Measurements from ENCODE around the gene HNRNPF. TPM values are rescaled to one million over a fixed set of nuclear protein-coding genes. Genes with fewer than 3 reads are reported as not detected.
A peak's percentile ranks its signal among the peaks of the same experiment; 100 is the strongest.
"Not testable (repeated sequence)": the region's sequence is repeated elsewhere in the genome, so short reads cannot be mapped to it uniquely, and the experiment has no call there.

The HNRNPF gene
- total and polyA plus RNA-seq, 4 donors: 64.5 to 150 (median 113) TPM

DNA sequence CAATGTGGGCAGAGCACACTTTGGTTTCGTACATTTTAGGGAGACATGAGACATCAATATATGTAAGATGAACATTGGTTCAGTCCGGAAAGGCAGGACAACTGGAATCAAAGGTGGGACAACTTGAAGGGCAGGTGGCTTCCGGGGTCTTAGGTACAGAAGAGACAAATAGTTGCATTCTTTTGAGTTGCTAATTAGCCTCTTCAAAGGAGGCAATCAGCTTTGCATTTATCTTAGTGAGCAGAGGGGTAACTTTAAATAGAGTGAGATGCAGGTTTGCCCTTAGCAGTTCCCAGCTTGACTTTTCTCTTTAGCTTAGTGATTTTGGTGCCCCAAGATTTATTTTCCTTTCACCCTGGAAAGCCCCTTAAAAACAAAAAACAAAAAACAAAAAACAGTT, 49.2 kb upstream of the HNRNPF start (continued):
- TF ChIP-seq REST (IDR thresholded peaks at IDR 0.05) (no peak), YY1 (IDR thresholded peaks at IDR 0.05) (no peak), RXRA (IDR thresholded peaks at IDR 0.05) (no peak), MAX (IDR thresholded peaks at IDR 0.05) (no peak), RAD21 (IDR thresholded peaks at IDR 0.05) (no peak), GABPA (IDR thresholded peaks at IDR 0.05 in 1 of 2, conservative IDR thresholded peaks at IDR 0.05 in 1 of 2) (no peak), HNF4A (conservative IDR thresholded peaks at IDR 0.05) (no peak), FOXA1 (IDR thresholded peaks at IDR 0.05) (no peak), EGR1 (IDR thresholded peaks at IDR 0.05; ENCODE audit: low read depth in 2 of 2) (no peak), HNF4G (IDR thresholded peaks at IDR 0.05) (no peak)
- TF ChIP-seq, protein P1, sequence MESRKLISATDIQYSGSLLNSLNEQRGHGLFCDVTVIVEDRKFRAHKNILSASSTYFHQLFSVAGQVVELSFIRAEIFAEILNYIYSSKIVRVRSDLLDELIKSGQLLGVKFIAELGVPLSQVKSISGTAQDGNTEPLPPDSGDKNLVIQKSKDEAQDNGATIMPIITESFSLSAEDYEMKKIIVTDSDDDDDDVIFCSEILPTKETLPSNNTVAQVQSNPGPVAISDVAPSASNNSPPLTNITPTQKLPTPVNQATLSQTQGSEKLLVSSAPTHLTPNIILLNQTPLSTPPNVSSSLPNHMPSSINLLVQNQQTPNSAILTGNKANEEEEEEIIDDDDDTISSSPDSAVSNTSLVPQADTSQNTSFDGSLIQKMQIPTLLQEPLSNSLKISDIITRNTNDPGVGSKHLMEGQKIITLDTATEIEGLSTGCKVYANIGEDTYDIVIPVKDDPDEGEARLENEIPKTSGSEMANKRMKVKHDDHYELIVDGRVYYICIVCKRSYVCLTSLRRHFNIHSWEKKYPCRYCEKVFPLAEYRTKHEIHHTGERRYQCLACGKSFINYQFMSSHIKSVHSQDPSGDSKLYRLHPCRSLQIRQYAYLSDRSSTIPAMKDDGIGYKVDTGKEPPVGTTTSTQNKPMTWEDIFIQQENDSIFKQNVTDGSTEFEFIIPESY (IDR thresholded peaks at IDR 0.05): no peak
- TF ChIP-seq, protein P2, sequence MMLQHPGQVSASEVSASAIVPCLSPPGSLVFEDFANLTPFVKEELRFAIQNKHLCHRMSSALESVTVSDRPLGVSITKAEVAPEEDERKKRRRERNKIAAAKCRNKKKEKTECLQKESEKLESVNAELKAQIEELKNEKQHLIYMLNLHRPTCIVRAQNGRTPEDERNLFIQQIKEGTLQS (IDR thresholded peaks at IDR 0.05): no peak

GRCh38 chr10:43456561-43456960, 47.6 kb upstream of the HNRNPF start:
- H3K4me3 ChIP-seq (ENCODE audit: low read depth in 1 of 3, low read length in 3 of 3); H3K36me3 ChIP-seq (ENCODE audit: control insufficient read depth in 4 of 4, insufficient read depth in 3 of 4, low read depth in 1 of 4, low read length in 3 of 4); H3K9ac ChIP-seq (ENCODE audit: low read depth in 1 of 2, low read length in 2 of 2); H3K27me3 ChIP-seq (ENCODE audit: control insufficient read depth in 4 of 4, insufficient read depth in 4 of 4, low read length in 3 of 4); H3K9me3 ChIP-seq (ENCODE audit: control insufficient read depth in 4 of 4, low read length in 3 of 4); DNase-seq (ENCODE audit: low spot score): not testable (repeated sequence)
- WGBS: 97% methylated on average over 15 of the region's 15 CpGs
- peaks cover 3 to 16% (median 9%) of the 10 kb centered on the region in 4 donors for H3K4me1 ChIP-seq (ENCODE audit: control insufficient read depth in 4 of 4, insufficient read depth in 4 of 4, low read length in 3 of 4)
- peak overlapping the region in 1 of 2 donors; percentile 72 for H3K27ac ChIP-seq (ENCODE audit: low read depth in 1 of 2, low read length in 2 of 2)

- Histone ChIP-seq H3K4me1 (ENCODE audit: control insufficient read depth in 4 of 4, insufficient read depth in 4 of 4, low read length in 3 of 4) (peaks cover 3 to 16% (median 9%) of the 10 kb centered on the region in 4 donors), H3K27ac (ENCODE audit: low read depth in 1 of 2, low read length in 2 of 2) (peak overlapping the region; percentile 35 to 76)
- H3K9me3 ChIP-seq (ENCODE audit: control insufficient read depth in 4 of 4, low read length in 3 of 4); DNase-seq (ENCODE audit: low spot score); H3K36me3 ChIP-seq (ENCODE audit: control insufficient read depth in 4 of 4, insufficient read depth in 3 of 4, low read depth in 1 of 4, low read length in 3 of 4); H3K27me3 ChIP-seq (ENCODE audit: control insufficient read depth in 4 of 4, insufficient read depth in 4 of 4, low read length in 3 of 4); H3K9ac ChIP-seq (ENCODE audit: low read depth in 1 of 2, low read length in 2 of 2); H3K4me3 ChIP-seq (ENCODE audit: low read depth in 1 of 3, low read length in 3 of 3): not testable (repeated sequence)
- WGBS: 92% methylated on average over 9 of the region's 9 CpGs
Measured at GRCh38 chr10:43454025-43454424, 45.0 kb upstream of the HNRNPF start.
